ENCODE results near the gene CBR3. TPM values are rescaled to one million over a fixed set of nuclear protein-coding genes. Genes with fewer than 3 reads are reported as not detected.

CBR3 gene
- total RNA-seq, 1 experiment from 2014 or later: 20.1 TPM

DNA sequence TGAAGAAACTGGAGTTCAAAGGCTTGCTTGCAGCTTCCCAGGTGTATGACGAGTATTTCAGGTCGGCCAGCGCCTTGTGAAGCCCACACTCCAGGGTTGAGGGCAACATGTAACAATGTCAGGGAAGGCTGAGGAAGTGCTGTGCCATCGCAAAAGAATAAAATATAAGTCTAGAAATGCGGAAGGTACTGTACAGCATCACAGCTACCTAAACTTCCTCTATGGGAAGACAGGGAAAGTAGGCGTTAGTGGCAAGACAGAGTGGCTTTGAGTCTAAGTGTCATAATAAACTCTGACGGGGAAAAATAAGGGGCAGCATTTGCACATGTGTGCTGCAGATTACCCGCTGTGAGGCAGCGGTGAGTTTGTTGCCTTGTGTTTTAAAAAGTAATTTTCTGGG, 50.6 kb downstream of the CBR3 start:
- Histone ChIP-seq H3K27ac (no peak overlapping the region), H3K4me1 (replicated peaks; ENCODE audit: insufficient read depth) (peaks cover 45% of the 10 kb centered on the region), H3F3A (ENCODE audit: insufficient read depth, low read depth) (peaks cover 28% of the 10 kb centered on the region), H3K27me3 (ENCODE audit: insufficient read depth, low read depth) (no peaks in the 10 kb centered on the region), H3K4me2 (no peak overlapping the region), H3K4me3 (no peak overlapping the region), H4K20me1 (ENCODE audit: insufficient read depth) (no peaks in the 10 kb centered on the region), H3K36me3 (ENCODE audit: low read depth) (no peaks in the 10 kb centered on the region), H3K79me2 (ENCODE audit: low read depth) (no peaks in the 10 kb centered on the region), H3K9me3 (ENCODE audit: insufficient read depth, low read depth) (no peaks in the 10 kb centered on the region), H2AFZ (no peak overlapping the region), H3K9me2 (ENCODE audit: insufficient read depth) (no peaks in the 10 kb centered on the region)
- POLR2A ChIA-PET (ENCODE audit: unreplicated experiment): no interaction called here
- no peak for DNase-seq
- intact Hi-C loops (cut with micrococcal nuclease; ENCODE audit: unreplicated experiment): no loop called here
- CTCF ChIA-PET: no interaction called here
- no TSS peak for BruUV-seq (replicated peaks)
- TF ChIP-seq EZH2 (IDR thresholded peaks at IDR 0.05; ENCODE audit: low read depth): no peak
- TF ChIP-seq, protein P1, sequence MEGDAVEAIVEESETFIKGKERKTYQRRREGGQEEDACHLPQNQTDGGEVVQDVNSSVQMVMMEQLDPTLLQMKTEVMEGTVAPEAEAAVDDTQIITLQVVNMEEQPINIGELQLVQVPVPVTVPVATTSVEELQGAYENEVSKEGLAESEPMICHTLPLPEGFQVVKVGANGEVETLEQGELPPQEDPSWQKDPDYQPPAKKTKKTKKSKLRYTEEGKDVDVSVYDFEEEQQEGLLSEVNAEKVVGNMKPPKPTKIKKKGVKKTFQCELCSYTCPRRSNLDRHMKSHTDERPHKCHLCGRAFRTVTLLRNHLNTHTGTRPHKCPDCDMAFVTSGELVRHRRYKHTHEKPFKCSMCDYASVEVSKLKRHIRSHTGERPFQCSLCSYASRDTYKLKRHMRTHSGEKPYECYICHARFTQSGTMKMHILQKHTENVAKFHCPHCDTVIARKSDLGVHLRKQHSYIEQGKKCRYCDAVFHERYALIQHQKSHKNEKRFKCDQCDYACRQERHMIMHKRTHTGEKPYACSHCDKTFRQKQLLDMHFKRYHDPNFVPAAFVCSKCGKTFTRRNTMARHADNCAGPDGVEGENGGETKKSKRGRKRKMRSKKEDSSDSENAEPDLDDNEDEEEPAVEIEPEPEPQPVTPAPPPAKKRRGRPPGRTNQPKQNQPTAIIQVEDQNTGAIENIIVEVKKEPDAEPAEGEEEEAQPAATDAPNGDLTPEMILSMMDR (conservative IDR thresholded peaks at IDR 0.05): no peak

DNA sequence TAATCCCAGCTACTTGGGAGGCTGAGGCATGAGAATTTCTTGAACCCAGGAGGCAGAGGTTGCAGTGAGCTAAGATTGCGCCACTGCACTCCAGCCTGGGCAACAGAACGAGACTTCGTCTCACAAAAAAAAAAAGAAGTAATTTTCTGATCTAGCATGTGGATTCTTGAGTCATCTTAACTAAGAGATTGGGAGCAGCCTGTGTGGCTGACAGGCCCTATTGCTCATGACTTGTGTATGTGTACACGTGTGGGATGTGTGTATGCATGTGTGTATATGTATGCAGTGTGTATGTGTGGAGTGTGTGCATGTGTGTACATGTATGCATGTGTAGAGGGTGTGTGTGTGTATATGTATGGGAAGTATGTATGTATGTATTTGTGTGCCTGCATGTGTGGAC, 51.2 kb downstream of the CBR3 start:
- Histone ChIP-seq H2AFZ (no peak overlapping the region), H3F3A (ENCODE audit: insufficient read depth, low read depth) (peaks cover 28% of the 10 kb centered on the region), H3K36me3 (ENCODE audit: low read depth) (no peaks in the 10 kb centered on the region), H3K27ac (no peak overlapping the region), H3K4me3 (no peak overlapping the region), H3K79me2 (ENCODE audit: low read depth) (no peaks in the 10 kb centered on the region), H4K20me1 (ENCODE audit: insufficient read depth) (no peaks in the 10 kb centered on the region), H3K9me2 (ENCODE audit: insufficient read depth) (no peaks in the 10 kb centered on the region), H3K4me1 (replicated peaks; ENCODE audit: insufficient read depth) (peaks cover 45% of the 10 kb centered on the region), H3K4me2 (no peak overlapping the region), H3K9me3 (ENCODE audit: insufficient read depth, low read depth) (no peaks in the 10 kb centered on the region), H3K27me3 (ENCODE audit: insufficient read depth, low read depth) (no peaks in the 10 kb centered on the region)
- no peak for DNase-seq
- POLR2A ChIA-PET (ENCODE audit: unreplicated experiment): no interaction called here
- intact Hi-C loops (cut with micrococcal nuclease; ENCODE audit: unreplicated experiment): no loop called here
- TF ChIP-seq, protein P1 (conservative IDR thresholded peaks at IDR 0.05): no peak
- no peak for TF ChIP-seq EZH2 (IDR thresholded peaks at IDR 0.05; ENCODE audit: low read depth)
- CTCF ChIA-PET: no interaction called here
- no TSS peak for BruUV-seq (replicated peaks)

GRCh38 chr21:36186506-36187399, 51.9 kb downstream of the CBR3 start:
- H3K79me2 ChIP-seq (ENCODE audit: low read depth): no peaks in the 10 kb centered on the region
- no TSS peak for BruUV-seq (replicated peaks)
- H3K4me2 ChIP-seq: no peak overlapping the region
- no peak overlapping the region for H3K4me3 ChIP-seq
- ChIA-PET POLR2A (ENCODE audit: unreplicated experiment) (no interaction called here), CTCF (no interaction called here)
- peaks cover 49% of the 10 kb centered on the region for H3K4me1 ChIP-seq (replicated peaks; ENCODE audit: insufficient read depth)
- H2AFZ ChIP-seq: no peak overlapping the region
- H3K9me2 ChIP-seq (ENCODE audit: insufficient read depth): no peaks in the 10 kb centered on the region
- H3K27me3 ChIP-seq (ENCODE audit: insufficient read depth, low read depth): no peaks in the 10 kb centered on the region
- no peaks in the 10 kb centered on the region for H3K9me3 ChIP-seq (ENCODE audit: insufficient read depth, low read depth)
- H4K20me1 ChIP-seq (ENCODE audit: insufficient read depth): no peaks in the 10 kb centered on the region
- TF ChIP-seq, protein P1 (conservative IDR thresholded peaks at IDR 0.05): no peak
- no peak for TF ChIP-seq EZH2 (IDR thresholded peaks at IDR 0.05; ENCODE audit: low read depth)
- no peak for DNase-seq
- H3K36me3 ChIP-seq (ENCODE audit: low read depth): no peaks in the 10 kb centered on the region
- peaks cover 28% of the 10 kb centered on the region for H3F3A ChIP-seq (ENCODE audit: insufficient read depth, low read depth)
- intact Hi-C loops (cut with micrococcal nuclease; ENCODE audit: unreplicated experiment): no loop called here
- no peak overlapping the region for H3K27ac ChIP-seq

Data from PC-9 (cell line).